Measurements from ENCODE around the gene FOXO3. TPM values are rescaled to one million over a fixed set of nuclear protein-coding genes. Genes with fewer than 3 reads are reported as not detected.

The FOXO3 gene
- total and polyA plus RNA-seq, 3 donors from 2014 or later: 27.5 to 112 (median 81.5) TPM

DNA sequence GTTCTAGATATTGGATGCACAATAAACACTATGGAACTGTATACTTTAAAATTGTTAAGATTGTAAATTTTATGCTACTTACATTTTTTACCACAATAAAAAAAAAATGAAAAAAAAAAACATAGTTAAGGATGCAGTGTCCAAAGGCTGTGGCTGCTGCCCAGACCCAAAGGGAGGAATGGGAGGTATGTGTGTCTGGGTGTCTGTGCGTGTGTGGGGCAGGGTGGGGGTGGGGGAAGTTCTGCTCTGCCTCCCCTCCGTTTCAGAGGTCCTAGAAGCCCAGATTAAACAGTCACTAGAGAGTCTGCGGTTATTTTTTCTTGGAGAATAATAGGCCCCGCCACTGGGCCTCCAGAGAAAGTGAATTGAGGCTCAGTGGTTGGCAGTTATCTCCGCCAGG is 151.1 kb downstream of the FOXO3 start:
- Histone ChIP-seq H3K9me3 (no peaks in the 10 kb centered on the region), H3K27me3 (no peaks in the 10 kb centered on the region), H3K4me1 (peaks cover 2% of the 10 kb centered on the region), H3K27ac (no peak overlapping the region), H3K36me3 (ENCODE audit: low read depth, missing control alignments) (no peaks in the 10 kb centered on the region), H3K4me3 (no peak overlapping the region)
- no peak for DNase-seq
- 75 to 79% methylated on average over 5 of the region's 5 CpGs for WGBS, 2 donors
- no peak for TF ChIP-seq POLR2A (IDR thresholded peaks at IDR 0.05)
- TF ChIP-seq CTCF (IDR thresholded peaks at IDR 0.05): no peak
- intact Hi-C loops (cut with DNase I; ENCODE audit: low total_unique reads): no loop called here

GRCh38 chr6:108712946-108713345 is 152.2 kb downstream of the FOXO3 start:
- TF ChIP-seq POLR2A (IDR thresholded peaks at IDR 0.05): no peak
- no peak for TF ChIP-seq CTCF (IDR thresholded peaks at IDR 0.05)
- H3K36me3 ChIP-seq (ENCODE audit: low read depth, missing control alignments): no peaks in the 10 kb centered on the region
- 40 to 90% methylated on average over 1 to 2 of the region's 2 CpGs for WGBS, 2 donors
- H3K9me3 ChIP-seq: no peaks in the 10 kb centered on the region
- intact Hi-C loops (cut with DNase I; ENCODE audit: low total_unique reads): no loop called here
- H3K4me1 ChIP-seq: peaks cover 3% of the 10 kb centered on the region
- no peaks in the 10 kb centered on the region for H3K27me3 ChIP-seq
- H3K27ac ChIP-seq: no peak overlapping the region
- DNase-seq: no peak
- no peak overlapping the region for H3K4me3 ChIP-seq

DNA sequence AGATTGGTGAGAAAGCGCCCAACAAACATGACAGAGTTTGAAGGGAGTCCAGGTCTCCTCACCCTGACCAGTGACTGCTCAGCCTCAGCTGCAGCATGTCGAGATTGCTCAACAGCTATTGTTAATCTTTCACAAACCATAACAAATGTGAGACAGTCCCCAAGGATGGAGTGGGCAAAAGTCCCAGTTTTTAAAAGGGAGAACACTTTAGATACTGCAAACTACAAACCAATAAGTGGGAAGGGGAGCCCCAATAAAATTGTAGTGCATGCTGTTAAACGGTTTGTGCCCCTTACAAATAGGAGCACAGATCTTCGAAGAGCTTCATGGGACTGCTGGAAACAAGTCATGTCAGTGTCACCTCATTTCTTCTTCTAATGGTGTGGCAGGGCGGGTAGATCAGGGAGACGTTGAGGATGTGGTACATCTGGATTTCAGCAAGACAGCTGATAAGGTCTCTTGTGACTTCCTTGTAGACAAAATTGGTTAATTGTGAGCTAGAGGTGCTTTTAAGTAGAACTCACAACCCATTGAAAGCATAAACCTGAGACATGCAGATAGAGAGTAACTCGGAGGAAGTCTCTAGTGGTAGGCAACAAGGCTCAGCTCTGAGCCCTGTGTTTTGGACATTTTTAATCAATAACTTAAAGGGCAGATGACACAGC is 153.5 kb downstream of the FOXO3 start:
- Histone ChIP-seq H3K27me3 (no peaks in the 10 kb centered on the region), H3K9me3 (no peaks in the 10 kb centered on the region), H3K27ac (no peak overlapping the region), H3K4me1 (peaks cover 3% of the 10 kb centered on the region), H3K36me3 (ENCODE audit: low read depth, missing control alignments) (no peaks in the 10 kb centered on the region), H3K4me3 (no peak overlapping the region)
- no peak for TF ChIP-seq CTCF (IDR thresholded peaks at IDR 0.05)
- no peak for TF ChIP-seq POLR2A (IDR thresholded peaks at IDR 0.05)
- intact Hi-C loops (cut with DNase I; ENCODE audit: low total_unique reads): no loop called here
- no peak for DNase-seq
- WGBS, 2 donors: 77 to 78% methylated on average over 7 of the region's 7 CpGs

DNA sequence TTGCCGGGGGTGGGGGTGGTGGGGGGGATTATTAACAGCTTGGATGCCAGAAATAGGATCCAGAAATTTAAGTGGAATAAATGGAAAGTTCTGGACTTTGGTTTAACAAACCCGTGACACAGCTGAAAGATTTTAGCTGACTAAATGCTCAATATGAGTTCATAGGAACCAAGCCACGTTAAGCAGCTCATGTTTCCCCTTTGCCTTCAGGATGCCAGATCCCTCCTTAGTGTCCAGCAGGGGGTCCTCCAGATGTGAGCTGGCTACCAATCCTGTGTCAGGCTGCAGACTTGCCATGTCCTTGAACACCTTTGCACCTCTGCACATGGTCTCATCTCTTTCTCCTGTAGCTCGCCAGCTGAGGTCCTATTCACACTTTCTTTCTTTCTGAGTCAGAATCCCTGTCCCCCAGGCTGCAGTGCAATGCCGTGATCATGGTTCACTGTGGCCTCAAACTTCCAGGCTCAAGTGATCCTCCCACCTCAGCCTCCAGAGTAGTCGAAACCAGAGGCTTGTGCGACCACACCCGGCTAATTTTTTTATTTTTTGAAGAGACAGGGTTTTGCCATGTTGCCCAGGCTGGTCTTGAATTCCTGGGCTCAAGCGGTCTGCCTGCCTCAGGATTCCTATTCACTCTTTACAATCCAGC is 154.2 kb downstream of the FOXO3 start:
- Histone ChIP-seq H3K9me3 (no peaks in the 10 kb centered on the region), H3K27me3 (no peaks in the 10 kb centered on the region), H3K27ac (no peak overlapping the region), H3K4me3 (no peak overlapping the region), H3K4me1 (peaks cover 3% of the 10 kb centered on the region), H3K36me3 (ENCODE audit: low read depth, missing control alignments) (no peaks in the 10 kb centered on the region)
- TF ChIP-seq POLR2A (IDR thresholded peaks at IDR 0.05) (no peak), CTCF (IDR thresholded peaks at IDR 0.05) (no peak)
- intact Hi-C loops (cut with DNase I; ENCODE audit: low total_unique reads): no loop called here
- WGBS, 2 donors: 86% methylated on average over 9 of the region's 9 CpGs
- no peak for DNase-seq

GRCh38 chr6:108715832-108716231 is 155.1 kb downstream of the FOXO3 start:
- H3K27ac ChIP-seq: no peak overlapping the region
- no peaks in the 10 kb centered on the region for H3K36me3 ChIP-seq (ENCODE audit: low read depth, missing control alignments)
- DNase-seq: peak; percentile 39
- no peak overlapping the region for H3K4me3 ChIP-seq
- H3K4me1 ChIP-seq: peaks cover 3% of the 10 kb centered on the region
- H3K9me3 ChIP-seq: no peaks in the 10 kb centered on the region
- TF ChIP-seq CTCF (IDR thresholded peaks at IDR 0.05) (no peak), POLR2A (IDR thresholded peaks at IDR 0.05) (no peak)
- H3K27me3 ChIP-seq: no peaks in the 10 kb centered on the region
- intact Hi-C loops (cut with DNase I; ENCODE audit: low total_unique reads): no loop called here
- WGBS, 2 donors: 59 to 82% methylated on average over 5 of the region's 5 CpGs

All from testis (tissue), 3 donors.